Measurements from ENCODE around the gene LY86. TPM values are rescaled to one million over a fixed set of nuclear protein-coding genes. Genes with fewer than 3 reads are reported as not detected.

LY86 gene
- total and polyA plus RNA-seq, 8 donors = 0.16 to 6.1 (median 0.59) TPM; not detected in 1

DNA sequence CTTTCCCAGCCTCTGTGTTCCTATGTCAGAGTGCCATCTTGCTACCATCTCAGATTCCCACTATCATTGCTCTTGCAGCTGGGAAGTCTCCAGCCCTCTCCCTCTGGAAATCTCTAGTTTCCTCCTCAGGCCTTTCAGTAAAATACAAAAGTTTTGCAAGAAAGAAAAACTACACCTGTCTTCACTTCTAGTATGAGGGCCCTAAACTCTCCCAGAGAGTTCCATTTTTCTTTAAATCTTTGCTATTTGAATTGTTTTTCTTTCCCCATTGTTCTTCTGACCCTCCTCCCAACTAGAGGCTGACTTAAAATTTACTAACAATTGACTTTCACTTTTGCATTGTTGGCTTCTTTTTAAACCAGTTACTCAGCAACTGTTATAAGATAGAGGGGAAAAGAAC is 62.8 kb downstream of the LY86 start:
- DNase-seq (no peak), ATAC-seq (no peak), FAIRE-seq (no peak)
- Histone ChIP-seq H3K36me3 (no peaks in the 10 kb centered on the region), H3K27ac (no peak overlapping the region), H3K9me3 (no peaks in the 10 kb centered on the region), H3K27me3 (no peaks in the 10 kb centered on the region), H3K4me3 (no peak overlapping the region), H3K4me1 (no peaks in the 10 kb centered on the region)
- intact Hi-C loops (cut with DNase I) = no loop called here
- TF ChIP-seq CTCF (IDR thresholded peaks at IDR 0.05) = no peak

- no peak for TF ChIP-seq CTCF (IDR thresholded peaks at IDR 0.05)
- H3K27ac ChIP-seq = no peak overlapping the region
Observed at GRCh38 chr6:6652932-6653331, 64.4 kb downstream of the LY86 start.

DNA sequence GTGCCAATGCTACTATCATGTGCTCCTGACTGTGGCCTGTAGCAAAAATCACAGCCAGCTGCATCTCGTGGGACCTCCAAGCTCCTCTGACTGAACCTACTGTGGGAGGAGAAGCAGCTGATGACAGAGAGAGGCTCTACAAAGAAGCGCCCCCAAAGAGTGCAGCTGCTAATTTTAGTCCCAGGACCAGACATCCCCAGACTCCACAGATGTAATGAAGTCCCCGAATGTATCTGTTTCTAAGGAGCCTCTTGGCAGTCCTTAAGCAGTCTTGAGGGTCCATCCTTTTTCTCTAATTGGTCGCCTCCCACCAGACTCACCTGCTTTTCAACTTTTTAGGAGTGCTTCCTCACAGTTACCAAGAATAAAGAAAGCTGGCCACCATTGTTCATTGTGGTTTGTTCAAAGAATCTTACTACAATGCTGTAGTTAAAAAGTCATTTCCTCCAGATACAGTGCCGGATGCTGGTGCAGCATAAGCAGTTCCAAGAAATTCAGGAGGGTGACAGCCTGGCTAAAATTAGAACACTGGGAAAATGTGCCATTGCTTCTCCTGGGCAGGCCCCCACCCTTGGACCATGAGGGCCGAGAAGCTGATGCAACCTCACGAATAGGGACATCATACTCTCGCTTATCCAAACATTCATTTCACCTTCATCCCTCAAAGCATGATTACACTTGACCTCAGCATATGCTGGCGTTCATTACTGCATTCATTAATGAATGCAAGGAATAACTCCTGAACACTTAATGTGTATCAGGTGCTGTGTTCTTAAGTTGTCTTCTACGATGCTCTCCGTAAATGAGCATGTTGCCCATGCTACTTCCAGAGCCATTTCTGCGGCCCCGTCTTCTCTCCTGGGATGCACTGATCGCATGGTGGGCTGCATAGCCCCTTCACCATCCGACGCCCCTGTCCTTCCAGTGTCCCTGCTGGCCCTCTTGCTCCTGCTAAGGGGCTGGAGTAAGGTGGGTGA is 66.4 kb downstream of the LY86 start:
- Histone ChIP-seq H3K27ac (peak overlapping the region in 1 of 4 donors; percentile 37), H3K9me3 (no peaks in the 10 kb centered on the region), H3K36me3 (no peaks in the 10 kb centered on the region), H3K4me3 (no peak overlapping the region), H3K4me1 (no peaks in the 10 kb centered on the region), H3K27me3 (no peaks in the 10 kb centered on the region)
- intact Hi-C loops (cut with DNase I) = no loop called here
- DNase-seq (no peak), ATAC-seq (peak in 2 of 4 donors; percentile 41 to 56), FAIRE-seq (no peak)
- WGBS, 2 donors = 79 to 86% methylated on average over 16 of the region's 16 CpGs
- TF ChIP-seq CTCF (IDR thresholded peaks at IDR 0.05) = no peak

More at GRCh38 chr6:6652932-6653331, 64.4 kb downstream of the LY86 start:
- Histone ChIP-seq H3K27me3 (no peaks in the 10 kb centered on the region), H3K4me3 (no peak overlapping the region), H3K36me3 (no peaks in the 10 kb centered on the region), H3K4me1 (no peaks in the 10 kb centered on the region), H3K9me3 (no peaks in the 10 kb centered on the region)
- FAIRE-seq = no peak
- WGBS, 2 donors = 77 to 82% methylated on average over 5 of the region's 5 CpGs
- no peak for ATAC-seq
- intact Hi-C loops (cut with DNase I) = no loop called here
- DNase-seq = no peak

DNA sequence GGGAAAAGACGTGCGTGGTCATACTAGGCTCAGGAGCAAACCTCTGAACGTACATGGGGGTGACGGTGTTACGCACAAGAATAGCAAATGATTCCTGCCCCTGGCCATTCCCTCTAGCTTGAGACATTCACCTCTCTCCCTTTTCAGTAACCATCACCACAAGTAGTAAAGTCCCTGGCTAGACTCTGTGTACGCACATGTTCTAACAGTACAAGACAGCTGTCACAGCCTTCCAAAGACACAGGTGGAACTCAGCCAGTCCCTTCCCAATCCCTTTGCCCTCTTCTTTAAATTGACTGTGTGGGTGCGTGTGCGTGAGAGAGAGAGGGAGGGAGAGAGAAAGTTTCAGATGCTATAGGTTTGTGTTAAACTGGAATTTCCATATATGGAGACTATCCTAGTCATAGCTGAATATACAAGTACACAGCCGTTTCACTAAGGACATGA is 67.3 kb downstream of the LY86 start:
- DNase-seq (no peak), ATAC-seq (no peak), FAIRE-seq (no peak)
- H3K9me3 ChIP-seq = no peaks in the 10 kb centered on the region
- H3K27ac ChIP-seq = no peak overlapping the region
- intact Hi-C loops (cut with DNase I) = no loop called here
- no peak overlapping the region for H3K4me3 ChIP-seq
- TF ChIP-seq CTCF (IDR thresholded peaks at IDR 0.05) = no peak
- H3K27me3 ChIP-seq = no peaks in the 10 kb centered on the region
- no peaks in the 10 kb centered on the region for H3K4me1 ChIP-seq
- 85 to 86% methylated on average over 9 of the region's 9 CpGs for WGBS, 2 donors
- no peaks in the 10 kb centered on the region for H3K36me3 ChIP-seq

DNA sequence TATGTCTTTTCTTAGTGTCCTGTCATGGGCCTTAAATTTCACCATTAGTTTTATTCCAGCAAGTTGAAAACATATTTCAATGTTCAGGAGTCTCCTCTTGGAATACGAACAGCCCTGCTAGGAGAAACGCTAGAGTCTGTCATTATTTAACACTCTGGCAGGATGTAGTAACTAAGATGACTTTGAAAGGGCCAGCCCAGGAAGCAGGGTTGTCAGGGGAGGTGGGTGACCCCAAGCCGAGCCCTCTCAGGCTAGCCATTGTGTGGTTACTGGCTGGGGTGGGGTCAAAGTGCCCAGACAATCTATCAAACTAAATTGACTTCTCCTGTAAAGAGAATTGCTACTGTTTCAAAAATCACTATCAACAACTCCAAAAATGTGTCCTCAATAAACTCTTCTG is 67.8 kb downstream of the LY86 start:
- Histone ChIP-seq H3K36me3 (no peaks in the 10 kb centered on the region), H3K9me3 (no peaks in the 10 kb centered on the region), H3K27me3 (no peaks in the 10 kb centered on the region), H3K4me3 (no peak overlapping the region), H3K4me1 (no peaks in the 10 kb centered on the region), H3K27ac (no peak overlapping the region)
- FAIRE-seq (no peak), ATAC-seq (no peak), DNase-seq (no peak)
- 52 to 58% methylated on average over 3 of the region's 3 CpGs for WGBS, 2 donors
- TF ChIP-seq CTCF (IDR thresholded peaks at IDR 0.05) = no peak
- intact Hi-C loops (cut with DNase I) = no loop called here

All from pancreas (tissue), 10 donors.